GM23338 (cell line): ENCODE data around the gene CCDC57. TPM values are rescaled to one million over a fixed set of nuclear protein-coding genes. Genes with fewer than 3 reads are reported as not detected.

Experiments used
- ATAC-seq: fragments of 200-7000 bp; cut with Tn5 transposase; 3 replicates; pipeline ENCODE4 v1.9.1; 2020
- DNase-seq: peaks from one replicate; pipeline ENCODE4 v3.0.0-alpha.2; 2015; ENCODE audit warnings: low spot score
- H2AFZ ChIP-seq: fragments of 200-600 bp; sonication (generic); 2 replicates; pipeline ENCODE4 v1.8.0; 2016; ENCODE audit warnings: antibody characterized with exemption, mild to moderate bottlenecking, moderate library complexity
- H3F3A ChIP-seq: fragments of 200-600 bp; sonication (generic); replicated peaks from 2 replicates; pipeline ENCODE4 v1.8.0; 2017; ENCODE audit warnings: antibody characterized with exemption, mixed run types, low read depth
- H3K27ac ChIP-seq: fragments of 200-600 bp; sonication (generic); 2 replicates; pipeline ENCODE4 v1.6.1; 2016; ENCODE audit warnings: low read depth
- H3K27me3 ChIP-seq: fragments of 200-600 bp; sonication (generic); 2 replicates; pipeline ENCODE4 v1.8.0; 2016; ENCODE audit warnings: mild to moderate bottlenecking, mixed run types, moderate library complexity; ENCODE audit not compliant: insufficient read depth
- H3K36me3 ChIP-seq: fragments of 200-600 bp; sonication (generic); 2 replicates; pipeline ENCODE4 v1.8.0; 2016; ENCODE audit warnings: mild to moderate bottlenecking; ENCODE audit not compliant: insufficient read depth
- H3K4me1 ChIP-seq: fragments of 200-600 bp; sonication (generic); 2 replicates; pipeline ENCODE4 v1.8.0; 2016; ENCODE audit warnings: mild to moderate bottlenecking, moderate library complexity; ENCODE audit not compliant: insufficient read depth
- H3K4me2 ChIP-seq: fragments of 200-600 bp; sonication (generic); 2 replicates; pipeline ENCODE4 v1.7.1; 2017; ENCODE audit warnings: mixed run types
- H3K4me3 ChIP-seq: fragments of 200-600 bp; sonication (generic); 2 replicates; pipeline ENCODE4 v1.6.1; 2016; ENCODE audit warnings: mixed run types
- H3K79me2 ChIP-seq: fragments of 200-600 bp; sonication (generic); replicated peaks from 2 replicates; pipeline ENCODE4 v1.8.0; 2017; ENCODE audit warnings: mild to moderate bottlenecking; ENCODE audit not compliant: insufficient read depth
- H3K9me2 ChIP-seq: fragments of 200-600 bp; sonication (generic); 2 replicates; pipeline ENCODE4 v1.8.0; 2017; ENCODE audit not compliant: insufficient read depth
- H4K20me1 ChIP-seq: fragments of 200-600 bp; sonication (generic); replicated peaks from 2 replicates; pipeline ENCODE4 v1.8.0; 2017; ENCODE audit warnings: mild to moderate bottlenecking; ENCODE audit not compliant: insufficient read depth
- H3K27ac Mint-ChIP-seq: 2 replicates; pipeline ENCODE4 v1.8.0; 2020; ENCODE audit warnings: inconsistent platforms, mild to moderate bottlenecking, moderate library complexity, mixed read lengths
- H3K27me3 Mint-ChIP-seq: 3 replicates; pipeline ENCODE4 v1.8.0; 2022; ENCODE audit warnings: low read depth, mild to moderate bottlenecking, moderate library complexity, mixed read lengths, inconsistent platforms; ENCODE audit not compliant: insufficient read depth, poor library complexity
- H3K36me3 Mint-ChIP-seq: 3 replicates; pipeline ENCODE4 v1.8.0; 2021; ENCODE audit warnings: low read depth, mild to moderate bottlenecking, inconsistent platforms, moderate library complexity, mixed read lengths
- H3K4me1 Mint-ChIP-seq: 3 replicates; pipeline ENCODE4 v1.8.0; 2020; ENCODE audit warnings: mild to moderate bottlenecking, inconsistent platforms, mixed read lengths
- H3K4me3 Mint-ChIP-seq: 3 replicates; pipeline ENCODE4 v1.8.0; 2021; ENCODE audit warnings: moderate library complexity, mild to moderate bottlenecking, inconsistent platforms, mixed read lengths
- H3K9me3 Mint-ChIP-seq: 3 replicates; pipeline ENCODE4 v1.8.0; 2020; ENCODE audit warnings: moderate library complexity, mild to moderate bottlenecking, inconsistent platforms, mixed read lengths
- CREB1 ChIP-seq: fragments of 250-450 bp; sonication (Bioruptor Pico); IDR thresholded peaks from 2 replicates; pipeline ENCODE4 v1.5.0; 2020; ENCODE audit warnings: low read depth, mild to moderate bottlenecking, moderate library complexity
- EZH2phosphoT487 ChIP-seq: fragments of 200-600 bp; sonication (generic); IDR thresholded peaks from one replicate; pipeline ENCODE4 v1.8.1; 2018; ENCODE audit warnings: antibody characterized with exemption; ENCODE audit not compliant: unreplicated experiment
- JUNB ChIP-seq: IDR thresholded peaks from one replicate; pipeline ENCODE4 v1.6.1; 2016; ENCODE audit warnings: antibody characterized with exemption; ENCODE audit not compliant: unreplicated experiment
- NANOG ChIP-seq: IDR thresholded peaks from 2 replicates; pipeline ENCODE4 v1.6.1; 2016; ENCODE audit warnings: antibody characterized with exemption, borderline replicate concordance
- POLR2AphosphoS5 ChIP-seq: IDR thresholded peaks from 2 replicates; pipeline ENCODE4 v1.6.1; 2016; ENCODE audit warnings: antibody characterized with exemption, low read depth
- STAT1 ChIP-seq: IDR thresholded peaks from one replicate; pipeline ENCODE4 v1.6.1; 2016; ENCODE audit warnings: antibody characterized with exemption; ENCODE audit not compliant: unreplicated experiment
- ZNF114 ChIP-seq: fragments of 250-450 bp; sonication (Bioruptor Pico); IDR thresholded peaks from 2 replicates; pipeline ENCODE4 v1.5.0; 2020; ENCODE audit warnings: mild to moderate bottlenecking, moderate library complexity
- ZNF331 ChIP-seq: fragments of 250-450 bp; sonication (Bioruptor Pico); IDR thresholded peaks from 2 replicates; pipeline ENCODE4 v1.5.0; 2020; ENCODE audit warnings: low read depth, mild to moderate bottlenecking, moderate library complexity
- polyA plus RNA-seq: library from polyadenylated mRNA; unstranded; fragments of >200 nt; fragmentation: Nextera tagmentation; extraction: Ambion mirVana; gene quantifications from 2 replicates; pipeline ENCODE4 v1.2.1, GENCODE V29; 2016
- total RNA-seq: library from RNA; depleted of rRNA; stranded (reverse); fragments of >200 nt; shearing (Covaris generic); gene quantifications from 2 replicates; pipeline ENCODE4 v1.2.3, GENCODE V29; 2014
- TF ChIP-seq, protein P1 (sequence below): IDR thresholded peaks from one replicate; pipeline ENCODE4 v1.6.1; 2018; ENCODE audit warnings: antibody characterized with exemption; ENCODE audit not compliant: unreplicated experiment
- TF ChIP-seq, protein P2 (sequence below): fragments of 250-450 bp; sonication (Bioruptor Pico); IDR thresholded peaks from 2 replicates; pipeline ENCODE4 v1.5.0; 2020; ENCODE audit warnings: mild to moderate bottlenecking, moderate library complexity
- TF ChIP-seq, protein P3 (sequence below), 2 experiments: fragments of 200-600 bp in 1 of 2; sonication (generic) in 1 of 2; conservative IDR thresholded peaks; 2 replicates each; pipeline versions ENCODE4 v1.5.1 to v1.6.1; 2016 to 2017; ENCODE audit warnings: antibody characterized with exemption in 2 of 2, low read depth in 2 of 2, mild to moderate bottlenecking in 2 of 2, moderate library complexity in 1 of 2

CCDC57 gene
- total and polyA plus RNA-seq, 2 experiments from 2014 or later = 7.0 to 16.3 TPM

DNA sequence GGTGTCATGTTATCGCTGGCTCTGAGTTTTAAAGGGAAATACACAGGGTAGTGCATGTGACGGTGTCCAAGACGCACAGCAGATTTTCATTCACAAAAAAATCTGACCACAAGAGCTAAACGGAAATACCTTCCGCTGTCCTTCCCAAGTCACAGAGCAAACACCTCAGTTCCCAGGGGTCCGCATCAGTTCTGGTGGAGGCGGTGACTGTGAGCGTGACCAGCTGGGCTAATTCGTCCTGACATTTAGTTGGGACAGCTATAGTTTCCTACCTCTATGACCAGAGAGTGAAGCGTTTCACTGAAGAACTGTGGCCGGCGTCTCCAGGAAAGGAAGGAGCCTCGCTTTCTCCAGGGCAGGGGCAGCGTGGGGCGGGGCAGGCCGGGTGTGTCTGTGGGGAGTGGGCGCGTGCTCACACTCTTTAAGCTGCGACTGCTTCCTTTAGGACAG, 104.1 kb downstream of the CCDC57 start:
- no peak overlapping the region for H3K27ac Mint-ChIP-seq
- Histone ChIP-seq H3K79me2 (no peaks in the 10 kb centered on the region), H3K27ac (no peak overlapping the region), H3K9me2 (no peaks in the 10 kb centered on the region), H3K4me2 (no peak overlapping the region), H3F3A (no peaks in the 10 kb centered on the region), H3K4me3 (no peak overlapping the region), H2AFZ (no peak overlapping the region), H3K36me3 (no peaks in the 10 kb centered on the region), H4K20me1 (no peaks in the 10 kb centered on the region), H3K27me3 (0 out of 2 replicates have a peak, but pooled peaks cover 4% of the 10 kb centered on the region), H3K4me1 (peaks cover 26% of the 10 kb centered on the region)
- DNase-seq (no peak), ATAC-seq (no peak)
- H3K27me3 Mint-ChIP-seq = peaks cover 39% of the 10 kb centered on the region
- H3K4me3 Mint-ChIP-seq = no peak overlapping the region; the same call in 2 of the 3 replicates
- H3K9me3 Mint-ChIP-seq = peaks cover 2% of the 10 kb centered on the region; the same call in 2 of the 3 replicates
- H3K36me3 Mint-ChIP-seq = no peaks in the 10 kb centered on the region
- H3K4me1 Mint-ChIP-seq = peaks cover 27% of the 10 kb centered on the region
- no peak for TF ChIP-seq ZNF331 (CRISPR knock-in tag)
- no peak for TF ChIP-seq POLR2AphosphoS5

DNA sequence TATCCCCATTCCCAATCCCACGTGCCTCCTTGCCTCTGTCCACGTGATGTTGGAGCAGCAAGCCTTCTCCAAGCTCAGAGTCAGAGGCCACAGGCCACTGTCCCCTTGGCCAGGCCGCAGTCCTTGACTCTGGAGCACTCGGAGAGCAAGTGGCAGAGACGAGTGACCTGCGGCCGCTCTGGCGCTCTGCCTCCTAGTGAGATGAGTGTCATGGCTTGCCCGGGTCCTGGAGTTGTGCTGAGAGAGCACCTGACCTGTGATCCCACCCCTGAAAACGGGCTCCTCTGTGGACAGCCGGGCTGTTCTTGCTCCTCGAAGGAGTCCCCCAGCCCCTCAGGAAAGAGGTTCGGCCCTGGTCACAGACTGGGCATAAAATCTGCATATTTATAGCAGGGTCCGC, 104.6 kb downstream of the CCDC57 start:
- Mint-ChIP-seq H3K9me3 (peaks cover 2% of the 10 kb centered on the region; the same call in 2 of the 3 replicates), H3K27ac (no peak overlapping the region), H3K27me3 (peaks cover 42% of the 10 kb centered on the region), H3K36me3 (no peaks in the 10 kb centered on the region), H3K4me3 (no peak overlapping the region), H3K4me1 (peaks cover 29% of the 10 kb centered on the region)
- Histone ChIP-seq H3K27me3 (0 out of 2 replicates have a peak, but pooled peaks cover 4% of the 10 kb centered on the region), H4K20me1 (no peaks in the 10 kb centered on the region), H3K4me1 (peaks cover 31% of the 10 kb centered on the region), H3K9me2 (no peaks in the 10 kb centered on the region), H2AFZ (no peak overlapping the region), H3F3A (0 out of 2 replicates have a peak, but pooled peaks cover 5% of the 10 kb centered on the region), H3K36me3 (no peaks in the 10 kb centered on the region), H3K27ac (no peak overlapping the region), H3K79me2 (no peaks in the 10 kb centered on the region), H3K4me2 (no peak overlapping the region), H3K4me3 (no peak overlapping the region)
- DNase-seq = no peak
- ATAC-seq = no peak
- TF ChIP-seq ZNF331 (CRISPR knock-in tag) = no peak
- TF ChIP-seq CREB1 (CRISPR knock-in tag) = no peak
- TF ChIP-seq POLR2AphosphoS5 = no peak
- no peak for TF ChIP-seq JUNB
- TF ChIP-seq, protein P1, sequence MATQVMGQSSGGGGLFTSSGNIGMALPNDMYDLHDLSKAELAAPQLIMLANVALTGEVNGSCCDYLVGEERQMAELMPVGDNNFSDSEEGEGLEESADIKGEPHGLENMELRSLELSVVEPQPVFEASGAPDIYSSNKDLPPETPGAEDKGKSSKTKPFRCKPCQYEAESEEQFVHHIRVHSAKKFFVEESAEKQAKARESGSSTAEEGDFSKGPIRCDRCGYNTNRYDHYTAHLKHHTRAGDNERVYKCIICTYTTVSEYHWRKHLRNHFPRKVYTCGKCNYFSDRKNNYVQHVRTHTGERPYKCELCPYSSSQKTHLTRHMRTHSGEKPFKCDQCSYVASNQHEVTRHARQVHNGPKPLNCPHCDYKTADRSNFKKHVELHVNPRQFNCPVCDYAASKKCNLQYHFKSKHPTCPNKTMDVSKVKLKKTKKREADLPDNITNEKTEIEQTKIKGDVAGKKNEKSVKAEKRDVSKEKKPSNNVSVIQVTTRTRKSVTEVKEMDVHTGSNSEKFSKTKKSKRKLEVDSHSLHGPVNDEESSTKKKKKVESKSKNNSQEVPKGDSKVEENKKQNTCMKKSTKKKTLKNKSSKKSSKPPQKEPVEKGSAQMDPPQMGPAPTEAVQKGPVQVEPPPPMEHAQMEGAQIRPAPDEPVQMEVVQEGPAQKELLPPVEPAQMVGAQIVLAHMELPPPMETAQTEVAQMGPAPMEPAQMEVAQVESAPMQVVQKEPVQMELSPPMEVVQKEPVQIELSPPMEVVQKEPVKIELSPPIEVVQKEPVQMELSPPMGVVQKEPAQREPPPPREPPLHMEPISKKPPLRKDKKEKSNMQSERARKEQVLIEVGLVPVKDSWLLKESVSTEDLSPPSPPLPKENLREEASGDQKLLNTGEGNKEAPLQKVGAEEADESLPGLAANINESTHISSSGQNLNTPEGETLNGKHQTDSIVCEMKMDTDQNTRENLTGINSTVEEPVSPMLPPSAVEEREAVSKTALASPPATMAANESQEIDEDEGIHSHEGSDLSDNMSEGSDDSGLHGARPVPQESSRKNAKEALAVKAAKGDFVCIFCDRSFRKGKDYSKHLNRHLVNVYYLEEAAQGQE = no peak
- no peak for TF ChIP-seq ZNF114 (CRISPR knock-in tag)
- TF ChIP-seq EZH2phosphoT487 = no peak
- TF ChIP-seq, protein P2, sequence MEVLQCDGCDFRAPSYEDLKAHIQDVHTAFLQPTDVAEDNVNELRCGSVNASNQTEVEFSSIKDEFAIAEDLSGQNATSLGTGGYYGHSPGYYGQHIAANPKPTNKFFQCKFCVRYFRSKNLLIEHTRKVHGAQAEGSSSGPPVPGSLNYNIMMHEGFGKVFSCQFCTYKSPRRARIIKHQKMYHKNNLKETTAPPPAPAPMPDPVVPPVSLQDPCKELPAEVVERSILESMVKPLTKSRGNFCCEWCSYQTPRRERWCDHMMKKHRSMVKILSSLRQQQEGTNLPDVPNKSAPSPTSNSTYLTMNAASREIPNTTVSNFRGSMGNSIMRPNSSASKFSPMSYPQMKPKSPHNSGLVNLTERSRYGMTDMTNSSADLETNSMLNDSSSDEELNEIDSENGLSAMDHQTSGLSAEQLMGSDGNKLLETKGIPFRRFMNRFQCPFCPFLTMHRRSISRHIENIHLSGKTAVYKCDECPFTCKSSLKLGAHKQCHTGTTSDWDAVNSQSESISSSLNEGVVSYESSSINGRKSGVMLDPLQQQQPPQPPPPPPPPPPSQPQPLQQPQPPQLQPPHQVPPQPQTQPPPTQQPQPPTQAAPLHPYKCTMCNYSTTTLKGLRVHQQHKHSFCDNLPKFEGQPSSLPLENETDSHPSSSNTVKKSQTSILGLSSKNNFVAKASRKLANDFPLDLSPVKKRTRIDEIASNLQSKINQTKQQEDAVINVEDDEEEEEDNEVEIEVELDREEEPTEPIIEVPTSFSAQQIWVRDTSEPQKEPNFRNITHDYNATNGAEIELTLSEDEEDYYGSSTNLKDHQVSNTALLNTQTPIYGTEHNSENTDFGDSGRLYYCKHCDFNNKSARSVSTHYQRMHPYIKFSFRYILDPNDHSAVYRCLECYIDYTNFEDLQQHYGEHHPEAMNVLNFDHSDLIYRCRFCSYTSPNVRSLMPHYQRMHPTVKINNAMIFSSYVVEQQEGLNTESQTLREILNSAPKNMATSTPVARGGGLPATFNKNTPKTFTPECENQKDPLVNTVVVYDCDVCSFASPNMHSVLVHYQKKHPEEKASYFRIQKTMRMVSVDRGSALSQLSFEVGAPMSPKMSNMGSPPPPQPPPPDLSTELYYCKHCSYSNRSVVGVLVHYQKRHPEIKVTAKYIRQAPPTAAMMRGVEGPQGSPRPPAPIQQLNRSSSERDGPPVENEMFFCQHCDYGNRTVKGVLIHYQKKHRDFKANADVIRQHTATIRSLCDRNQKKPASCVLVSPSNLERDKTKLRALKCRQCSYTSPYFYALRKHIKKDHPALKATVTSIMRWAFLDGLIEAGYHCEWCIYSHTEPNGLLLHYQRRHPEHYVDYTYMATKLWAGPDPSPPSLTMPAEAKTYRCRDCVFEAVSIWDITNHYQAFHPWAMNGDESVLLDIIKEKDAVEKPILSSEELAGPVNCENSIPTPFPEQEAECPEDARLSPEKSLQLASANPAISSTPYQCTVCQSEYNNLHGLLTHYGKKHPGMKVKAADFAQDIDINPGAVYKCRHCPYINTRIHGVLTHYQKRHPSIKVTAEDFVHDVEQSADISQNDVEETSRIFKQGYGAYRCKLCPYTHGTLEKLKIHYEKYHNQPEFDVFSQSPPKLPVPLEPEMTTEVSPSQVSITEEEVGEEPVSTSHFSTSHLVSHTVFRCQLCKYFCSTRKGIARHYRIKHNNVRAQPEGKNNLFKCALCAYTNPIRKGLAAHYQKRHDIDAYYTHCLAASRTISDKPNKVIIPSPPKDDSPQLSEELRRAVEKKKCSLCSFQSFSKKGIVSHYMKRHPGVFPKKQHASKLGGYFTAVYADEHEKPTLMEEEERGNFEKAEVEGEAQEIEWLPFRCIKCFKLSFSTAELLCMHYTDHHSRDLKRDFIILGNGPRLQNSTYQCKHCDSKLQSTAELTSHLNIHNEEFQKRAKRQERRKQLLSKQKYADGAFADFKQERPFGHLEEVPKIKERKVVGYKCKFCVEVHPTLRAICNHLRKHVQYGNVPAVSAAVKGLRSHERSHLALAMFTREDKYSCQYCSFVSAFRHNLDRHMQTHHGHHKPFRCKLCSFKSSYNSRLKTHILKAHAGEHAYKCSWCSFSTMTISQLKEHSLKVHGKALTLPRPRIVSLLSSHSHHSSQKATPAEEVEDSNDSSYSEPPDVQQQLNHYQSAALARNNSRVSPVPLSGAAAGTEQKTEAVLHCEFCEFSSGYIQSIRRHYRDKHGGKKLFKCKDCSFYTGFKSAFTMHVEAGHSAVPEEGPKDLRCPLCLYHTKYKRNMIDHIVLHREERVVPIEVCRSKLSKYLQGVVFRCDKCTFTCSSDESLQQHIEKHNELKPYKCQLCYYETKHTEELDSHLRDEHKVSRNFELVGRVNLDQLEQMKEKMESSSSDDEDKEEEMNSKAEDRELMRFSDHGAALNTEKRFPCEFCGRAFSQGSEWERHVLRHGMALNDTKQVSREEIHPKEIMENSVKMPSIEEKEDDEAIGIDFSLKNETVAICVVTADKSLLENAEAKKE (CRISPR knock-in tag) = no peak
- no peak for TF ChIP-seq NANOG
- TF ChIP-seq, protein P3, sequence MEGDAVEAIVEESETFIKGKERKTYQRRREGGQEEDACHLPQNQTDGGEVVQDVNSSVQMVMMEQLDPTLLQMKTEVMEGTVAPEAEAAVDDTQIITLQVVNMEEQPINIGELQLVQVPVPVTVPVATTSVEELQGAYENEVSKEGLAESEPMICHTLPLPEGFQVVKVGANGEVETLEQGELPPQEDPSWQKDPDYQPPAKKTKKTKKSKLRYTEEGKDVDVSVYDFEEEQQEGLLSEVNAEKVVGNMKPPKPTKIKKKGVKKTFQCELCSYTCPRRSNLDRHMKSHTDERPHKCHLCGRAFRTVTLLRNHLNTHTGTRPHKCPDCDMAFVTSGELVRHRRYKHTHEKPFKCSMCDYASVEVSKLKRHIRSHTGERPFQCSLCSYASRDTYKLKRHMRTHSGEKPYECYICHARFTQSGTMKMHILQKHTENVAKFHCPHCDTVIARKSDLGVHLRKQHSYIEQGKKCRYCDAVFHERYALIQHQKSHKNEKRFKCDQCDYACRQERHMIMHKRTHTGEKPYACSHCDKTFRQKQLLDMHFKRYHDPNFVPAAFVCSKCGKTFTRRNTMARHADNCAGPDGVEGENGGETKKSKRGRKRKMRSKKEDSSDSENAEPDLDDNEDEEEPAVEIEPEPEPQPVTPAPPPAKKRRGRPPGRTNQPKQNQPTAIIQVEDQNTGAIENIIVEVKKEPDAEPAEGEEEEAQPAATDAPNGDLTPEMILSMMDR (conservative IDR thresholded peaks at IDR 0.05; ENCODE audit: low read depth in 2 of 2) = no peak
- no peak for TF ChIP-seq STAT1
